A673 (cell line): ENCODE data around the gene IPCEF1. TPM values are rescaled to one million over a fixed set of nuclear protein-coding genes. Genes with fewer than 3 reads are reported as not detected.

Experiments
- BruUV-seq: library from RNA; stranded (reverse); fragments of 400-500 nt; replicated peaks from 2 replicates; lab custom pipeline; 2021; lab: Mats Ljungman, UMichigan
- CTCF ChIA-PET: fragments of 300-600 bp; sonication (Branson Sonifier 250); formaldehyde crosslinking; loops from one replicate; lab custom pipeline; 2022; ENCODE audit warnings: antibody characterized with exemption; lab: Charles Lee
- POLR2A ChIA-PET: fragments of 300-600 bp; sonication (Branson Sonifier 250); formaldehyde crosslinking; loops from one replicate; lab custom pipeline; 2022; ENCODE audit warnings: antibody characterized with exemption; ENCODE audit not compliant: low non-redundant PET; lab: Charles Lee
- DNase-seq: peaks from one replicate; pipeline ENCODE4 v3.0.0-alpha.2; 2015; ENCODE audit warnings: low spot score
- H3K27ac ChIP-seq: fragments of 200-600 bp; sonication (generic); 2 replicates; pipeline ENCODE4 v1.5.1; 2016; ENCODE audit warnings: mixed run types, low read depth, mild to moderate bottlenecking, mixed read lengths, antibody characterized with exemption, low read length; ENCODE audit not compliant: poor library complexity, severe bottlenecking
- H3K27me3 ChIP-seq: fragments of 200-600 bp; sonication (generic); replicated peaks from 2 replicates; pipeline ENCODE4 v1.6.1; 2017; ENCODE audit warnings: mixed run types, low read depth, mild to moderate bottlenecking, mixed read lengths, antibody characterized with exemption, low read length; ENCODE audit not compliant: insufficient read depth, poor library complexity
- H3K36me3 ChIP-seq: fragments of 200-600 bp; sonication (generic); 2 replicates; pipeline ENCODE4 v1.6.1; 2016; ENCODE audit warnings: mixed run types, mild to moderate bottlenecking, mixed read lengths, antibody characterized with exemption, low read length; ENCODE audit not compliant: insufficient read depth, poor library complexity, severe bottlenecking
- H3K4me1 ChIP-seq: fragments of 200-600 bp; sonication (generic); 2 replicates; pipeline ENCODE4 v1.6.1; 2017; ENCODE audit warnings: mixed run types, mild to moderate bottlenecking, mixed read lengths, antibody characterized with exemption, low read length; ENCODE audit not compliant: insufficient read depth, poor library complexity, severe bottlenecking
- H3K4me3 ChIP-seq: fragments of 200-600 bp; sonication (generic); 2 replicates; pipeline ENCODE4 v1.5.1; 2016; ENCODE audit warnings: low read depth, mixed run types, mild to moderate bottlenecking, mixed read lengths, low read length; ENCODE audit not compliant: poor library complexity, severe bottlenecking
- H3K9me3 ChIP-seq: fragments of 200-600 bp; sonication (generic); 2 replicates; pipeline ENCODE4 v1.6.1; 2016; ENCODE audit warnings: mixed run types, low read depth, mild to moderate bottlenecking, mixed read lengths, antibody characterized with exemption, low read length; ENCODE audit not compliant: poor library complexity, severe bottlenecking
- CTCF ChIP-seq: fragments of 300-800, 200-600 bp; sonication (generic); conservative IDR thresholded peaks from 2 replicates; pipeline ENCODE4 v1.5.1; 2017; ENCODE audit warnings: low read depth, mild to moderate bottlenecking, antibody characterized with exemption, low read length, moderate library complexity, mixed read lengths
- EZH2 ChIP-seq: fragments of 200-600 bp; sonication (generic); IDR thresholded peaks from 2 replicates; pipeline ENCODE4 v1.6.1; 2017; ENCODE audit warnings: borderline replicate concordance, low read depth, mild to moderate bottlenecking, mixed read lengths, antibody characterized with exemption, low read length; ENCODE audit not compliant: poor library complexity, severe bottlenecking
- intact Hi-C: fragments of 100-400 bp; cut with micrococcal nuclease; formaldehyde crosslinking; loops from one replicate; pipeline ENCODE4 v1.10.0; 2022; ENCODE audit not compliant: unreplicated experiment
- total RNA-seq: library from RNA; stranded (reverse); gene quantifications from 2 replicates; pipeline ENCODE4 v1.2.3, GENCODE V29; 2021

The IPCEF1 gene
- total RNA-seq, 1 experiment from 2014 or later, result 1.4 TPM

- no peak for DNase-seq
- no TSS peak for BruUV-seq
- CTCF ChIA-PET, result no interaction called here
These were observed 6.3 kb downstream of the IPCEF1 start for GRCh38 chr6:154350293-154350692.

GRCh38 chr6:154347981-154348380 lies 8.6 kb downstream of the IPCEF1 start:
- Histone ChIP-seq H3K27ac (no peak overlapping the region), H3K4me3 (no peak overlapping the region), H3K27me3 (no peaks in the 10 kb centered on the region), H3K4me1 (peaks cover 2% of the 10 kb centered on the region), H3K9me3 (no peaks in the 10 kb centered on the region), H3K36me3 (no peaks in the 10 kb centered on the region)
- POLR2A ChIA-PET, result no interaction called here
- BruUV-seq, result no TSS peak
- no peak for DNase-seq
- CTCF ChIA-PET, result no interaction called here
- intact Hi-C loops, result no loop called here
- TF ChIP-seq CTCF, result no peak
- no peak for TF ChIP-seq EZH2

More at GRCh38 chr6:154350293-154350692, 6.3 kb downstream of the IPCEF1 start:
- H3K9me3 ChIP-seq, result no peaks in the 10 kb centered on the region
- H3K27ac ChIP-seq, result no peak overlapping the region
- no peak overlapping the region for H3K4me3 ChIP-seq
- intact Hi-C loops, result no loop called here
- peaks cover 6% of the 10 kb centered on the region for H3K4me1 ChIP-seq
- no peaks in the 10 kb centered on the region for H3K27me3 ChIP-seq
- POLR2A ChIA-PET, result no interaction called here
- TF ChIP-seq CTCF (no peak), EZH2 (no peak)
- no peaks in the 10 kb centered on the region for H3K36me3 ChIP-seq

- BruUV-seq, result no TSS peak
- no peak for DNase-seq
- H3K4me3 ChIP-seq, result no peak overlapping the region
- no peak for TF ChIP-seq EZH2
- TF ChIP-seq CTCF, result no peak
- no peaks in the 10 kb centered on the region for H3K4me1 ChIP-seq
- POLR2A ChIA-PET, result no interaction called here
- H3K9me3 ChIP-seq, result no peaks in the 10 kb centered on the region
- no peaks in the 10 kb centered on the region for H3K27me3 ChIP-seq
- CTCF ChIA-PET, result no interaction called here
- no peaks in the 10 kb centered on the region for H3K36me3 ChIP-seq
- no peak overlapping the region for H3K27ac ChIP-seq
- intact Hi-C loops, result loop anchor here (2.0 kb wide), 1 partner anchor 189 kb away; no protein-coding TSS in a partner anchor
These were observed 10.8 kb downstream of the IPCEF1 start for GRCh38 chr6:154345811-154346210.
